HEK293T (cell line): ENCODE results near the gene KCNC3.

Experiments
- CTCF ChIA-PET: fragments of 350-600 bp; formaldehyde crosslinking; extraction: SDS; loops from one replicate; lab custom pipeline; 2021; ENCODE audit warnings: antibody characterized with exemption, inconsistent platforms; lab: Yijun Ruan, JAX
- POLR2A ChIA-PET: fragments of 350-600 bp; formaldehyde crosslinking; extraction: SDS; loops from one replicate; lab custom pipeline; 2020; ENCODE audit warnings: antibody characterized with exemption, inconsistent platforms; lab: Yijun Ruan, JAX
- DNase-seq: peaks from one replicate; pipeline ENCODE4 v3.0.0; 2012; ENCODE audit warnings: mixed read lengths; ENCODE audit errors: extremely low spot score
- ARNT ChIP-seq: fragments of 450-650 bp; IDR thresholded peaks from 2 replicates; pipeline ENCODE4 v1.6.1; 2017; ENCODE audit warnings: mild to moderate bottlenecking
- BHLHE40 ChIP-seq: fragments of 450-650 bp; IDR thresholded peaks from 2 replicates; pipeline ENCODE4 v1.6.1; 2016; ENCODE audit warnings: mild to moderate bottlenecking, moderate library complexity, borderline replicate concordance
- CTBP1 ChIP-seq: fragments of 450-650 bp; IDR thresholded peaks from 2 replicates; pipeline ENCODE4 v1.6.1; 2016; ENCODE audit warnings: borderline replicate concordance
- ELF4 ChIP-seq: fragments of 450-650 bp; IDR thresholded peaks from 2 replicates; pipeline ENCODE4 v1.6.1; 2017; ENCODE audit warnings: antibody characterized with exemption
- FOXA1 ChIP-seq: fragments of 450-650 bp; IDR thresholded peaks from 2 replicates; pipeline ENCODE4 v1.6.1; 2016; ENCODE audit warnings: mild to moderate bottlenecking
- FOXK2 ChIP-seq: fragments of 450-650 bp; IDR thresholded peaks from 2 replicates; pipeline ENCODE4 v1.6.1; 2016; ENCODE audit warnings: mild to moderate bottlenecking
- FOXM1 ChIP-seq: fragments of 450-650 bp; IDR thresholded peaks from 2 replicates; pipeline ENCODE4 v1.6.1; 2017; ENCODE audit warnings: mild to moderate bottlenecking, borderline replicate concordance
- HDGF ChIP-seq: fragments of 450-650 bp; IDR thresholded peaks from 2 replicates; pipeline ENCODE4 v1.6.1; 2017; ENCODE audit warnings: antibody characterized with exemption, borderline replicate concordance
- L3MBTL2 ChIP-seq: fragments of 450-650 bp; conservative IDR thresholded peaks from 2 replicates; pipeline ENCODE4 v1.6.1; 2016; ENCODE audit warnings: mild to moderate bottlenecking
- LEF1 ChIP-seq: fragments of 450-650 bp; IDR thresholded peaks from 2 replicates; pipeline ENCODE4 v1.6.1; 2017; ENCODE audit warnings: mild to moderate bottlenecking, borderline replicate concordance
- NFRKB ChIP-seq: fragments of 450-650 bp; IDR thresholded peaks from 2 replicates; pipeline ENCODE4 v1.6.1; 2016; ENCODE audit warnings: mild to moderate bottlenecking, moderate library complexity
- PKNOX1 ChIP-seq: fragments of 450-650 bp; IDR thresholded peaks from 2 replicates; pipeline ENCODE4 v1.6.1; 2016
- SP1 ChIP-seq: fragments of 450-650 bp; IDR thresholded peaks from 2 replicates; pipeline ENCODE4 v1.6.1; 2017
- SUZ12 ChIP-seq: fragments of 450-650 bp; IDR thresholded peaks from 2 replicates; pipeline ENCODE4 v1.6.1; 2016; ENCODE audit warnings: mild to moderate bottlenecking
- TARDBP ChIP-seq: fragments of 450-650 bp; IDR thresholded peaks from 2 replicates; pipeline ENCODE4 v1.6.1; 2016
- ZNF384 ChIP-seq: fragments of 450-650 bp; IDR thresholded peaks from 2 replicates; pipeline ENCODE4 v1.6.1; 2016

Gene KCNC3

DNA sequence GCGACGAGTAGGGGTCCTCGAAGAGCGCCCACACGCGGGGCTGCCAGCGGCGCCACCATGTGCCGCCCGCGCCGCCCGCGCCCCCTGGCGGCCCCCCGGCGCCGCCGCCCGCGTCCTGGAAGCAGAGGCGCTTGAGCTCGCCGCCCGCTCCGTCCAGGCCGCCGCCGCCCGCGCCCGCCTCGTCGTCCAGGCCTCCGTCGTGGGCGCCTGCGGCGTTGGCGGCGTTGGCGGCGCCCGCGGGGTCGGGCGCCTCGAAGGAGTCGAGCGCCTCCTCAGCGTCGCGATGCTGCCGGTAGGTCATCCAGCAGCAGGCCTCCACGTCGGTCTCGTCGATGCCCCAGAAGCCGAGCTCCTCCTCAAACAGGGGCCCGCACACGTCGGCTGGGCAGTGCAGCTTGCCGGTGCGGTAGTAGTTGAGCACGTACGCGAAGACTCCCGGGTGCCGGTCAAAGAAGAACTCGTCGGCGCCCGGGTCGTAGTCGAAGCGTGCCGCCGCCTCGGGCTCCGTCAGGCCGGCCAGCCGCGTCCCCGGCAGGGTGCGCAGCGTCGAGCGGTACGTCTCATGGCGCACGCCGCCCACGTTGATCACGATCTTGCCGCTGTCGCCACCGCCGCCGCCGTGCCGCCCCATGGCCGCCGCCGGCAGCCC is 829 bp downstream of the KCNC3 start:
- no peak for DNase-seq

DNA sequence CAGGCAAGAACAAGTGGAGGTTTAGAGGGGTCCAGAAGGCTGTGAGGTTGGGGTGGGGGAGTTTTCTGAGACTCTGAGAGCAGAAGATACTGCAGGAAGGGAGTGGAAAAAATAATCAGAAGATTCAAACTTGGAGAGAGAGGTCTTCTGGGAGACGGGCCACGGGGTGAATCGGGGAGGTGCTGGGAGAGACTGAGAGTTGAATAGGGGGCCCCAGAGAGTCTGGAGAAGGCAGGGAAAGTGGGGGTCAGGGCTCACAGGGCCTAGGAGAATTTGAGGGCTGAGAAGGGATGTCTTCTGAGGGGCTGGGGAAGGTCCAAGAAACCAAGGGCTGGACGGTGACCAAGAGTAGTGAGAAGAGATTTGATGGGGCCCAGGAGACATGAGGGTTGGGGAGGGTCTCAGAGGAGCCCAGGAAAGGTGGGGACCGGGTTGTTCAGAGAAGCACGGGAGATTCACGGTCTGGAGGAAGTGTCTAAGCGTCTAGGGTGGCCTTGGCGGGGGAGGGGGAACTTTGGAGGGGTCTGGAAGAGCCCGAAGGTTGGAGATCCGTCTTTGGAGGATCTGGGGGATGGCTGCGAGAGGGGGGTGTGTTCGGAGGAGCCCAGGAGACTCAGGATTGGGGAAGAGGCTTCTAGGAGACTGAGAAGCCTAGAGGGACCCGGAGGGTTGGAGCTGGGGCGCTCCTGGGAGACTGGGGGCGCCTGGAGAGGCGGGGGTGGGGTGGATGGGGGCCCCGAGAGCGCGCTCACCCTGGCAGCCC is 1.5 kb downstream of the KCNC3 start:
- ChIA-PET POLR2A (interaction anchor here (1.6 kb wide), 1 partner anchor 12 kb away, joined by 12 read pairs; no protein-coding TSS in a partner anchor), CTCF (interaction anchor here (0.8 to 1.4 kb wide), 3 partner anchors 9 to 180 kb away, joined by 3 to 5 read pairs (median 4); no protein-coding TSS in a partner anchor)
- no peak for DNase-seq
- TF ChIP-seq L3MBTL2 (no peak), TARDBP (no peak), ZNF384 (no peak)

More for the DNA sequence above, 829 bp downstream of the KCNC3 start:
- ChIA-PET POLR2A (interaction anchor here (1.2 to 1.6 kb wide), 2 partner anchors 12 to 396 kb away, joined by 4 to 12 read pairs; no protein-coding TSS in a partner anchor), CTCF (interaction anchor here (0.8 to 1.4 kb wide), 3 partner anchors 9 to 180 kb away, joined by 3 to 5 read pairs (median 4); no protein-coding TSS in a partner anchor)
- TF ChIP-seq ZNF384 (no peak), L3MBTL2 (peak; percentile 22)

DNA sequence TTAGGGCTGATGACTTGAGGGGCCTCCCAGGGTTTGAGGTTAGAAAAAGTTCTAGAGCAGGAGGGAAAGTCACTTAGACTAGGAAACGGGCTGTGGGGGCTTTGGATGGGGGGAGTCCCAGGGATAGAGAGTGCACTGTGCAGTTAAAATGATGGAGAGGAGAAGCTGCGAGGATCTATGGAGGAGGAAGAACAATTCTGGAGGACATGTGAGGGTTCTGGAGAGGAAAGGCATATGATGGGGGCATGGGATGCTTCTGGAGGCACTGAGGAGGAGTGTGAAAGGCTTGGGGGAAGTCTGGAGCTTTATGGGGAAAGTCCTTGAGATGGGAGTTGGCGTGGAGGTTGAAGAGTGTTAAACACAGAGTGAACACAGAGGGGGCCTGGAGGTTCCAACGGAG is 2.2 kb downstream of the KCNC3 start:
- CTCF ChIA-PET = no interaction called here
- DNase-seq = no peak
- POLR2A ChIA-PET = interaction anchor here (0.9 kb wide), 1 partner anchor 11 kb away, joined by 4 read pairs; no protein-coding TSS in a partner anchor

GRCh38 chr19:50326101-50326664 is 3.0 kb downstream of the KCNC3 start:
- ChIA-PET POLR2A (interaction anchor here (0.7 to 1.3 kb wide), 3 partner anchors 10 to 58 kb away, joined by 4 to 7 read pairs (median 4); partner anchors contain the start of gene POLD1), CTCF (interaction anchor here (1.1 kb wide), 1 partner anchor 10 kb away, joined by 4 read pairs; no protein-coding TSS in a partner anchor)

More for the DNA sequence above, 2.2 kb downstream of the KCNC3 start:
- no peak for TF ChIP-seq LEF1
- no peak for TF ChIP-seq FOXM1
- no peak for TF ChIP-seq L3MBTL2
- TF ChIP-seq CTBP1 = no peak
- TF ChIP-seq SUZ12 = no peak
- TF ChIP-seq ELF4 = no peak
- TF ChIP-seq TARDBP = no peak
- no peak for TF ChIP-seq PKNOX1
- no peak for TF ChIP-seq ZNF384
- no peak for TF ChIP-seq HDGF
- no peak for TF ChIP-seq FOXA1
- no peak for TF ChIP-seq SP1
- TF ChIP-seq BHLHE40 = no peak
- TF ChIP-seq FOXK2 = no peak
- no peak for TF ChIP-seq NFRKB
- no peak for TF ChIP-seq ARNT

DNA sequence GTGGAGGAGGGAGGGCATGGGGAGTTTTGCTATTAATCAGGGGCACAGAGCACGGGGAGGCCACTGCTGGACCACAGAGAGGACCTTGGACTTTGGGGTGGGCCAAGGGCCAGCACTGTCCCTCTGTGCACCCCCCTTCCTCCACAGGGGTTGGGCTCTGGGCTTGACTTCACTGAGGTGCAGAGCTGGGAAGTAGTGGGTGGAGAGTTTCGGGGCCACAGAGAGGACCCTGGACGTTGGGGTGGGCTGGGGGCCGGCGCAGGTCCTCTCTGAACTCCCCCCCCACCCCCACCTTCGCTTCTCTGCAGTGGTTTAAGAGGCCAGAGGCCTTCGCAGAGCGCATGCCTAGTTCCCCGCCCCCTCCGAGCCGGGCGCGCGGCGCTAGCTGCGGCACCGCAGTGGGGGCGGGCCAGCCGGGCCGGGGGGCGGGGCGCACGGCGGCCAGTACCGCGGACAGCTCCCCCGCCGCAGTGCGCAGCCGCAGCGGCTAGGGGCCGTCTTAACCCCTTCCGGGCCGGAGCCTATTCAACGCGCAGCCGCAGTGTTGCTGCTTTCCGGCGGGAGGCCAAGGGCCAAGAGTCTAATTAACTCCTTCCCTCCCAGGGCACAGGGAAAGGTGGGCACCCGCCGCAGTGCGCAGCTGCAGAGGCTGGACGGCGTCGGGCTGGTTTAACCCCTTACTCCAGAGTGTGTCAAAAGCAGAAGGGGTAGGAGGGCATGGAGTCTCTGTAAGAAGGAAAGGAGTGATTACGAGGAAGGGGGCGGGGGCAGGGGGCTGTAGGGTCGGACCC is 3.7 kb downstream of the KCNC3 start:
- peak; percentile 97 for DNase-seq
- no peak for TF ChIP-seq SP1
- TF ChIP-seq FOXM1 = peak; percentile 30; the same call in 1 of the 2 replicates
- TF ChIP-seq ZNF384 = no peak
- no peak for TF ChIP-seq ARNT
- no peak for TF ChIP-seq BHLHE40
- TF ChIP-seq LEF1 = no peak
- TF ChIP-seq CTBP1 = no peak
- CTCF ChIA-PET = interaction anchor here (1.1 kb wide), 1 partner anchor 9 kb away, joined by 4 read pairs; no protein-coding TSS in a partner anchor
- POLR2A ChIA-PET = interaction anchor here (0.7 to 1.3 kb wide), 2 partner anchors 9 to 59 kb away, joined by 4 to 7 read pairs; partner anchors contain the start of gene POLD1

More at GRCh38 chr19:50326101-50326664, 3.0 kb downstream of the KCNC3 start:
- DNase-seq = no peak
- TF ChIP-seq HDGF (no peak), BHLHE40 (no peak), LEF1 (no peak), PKNOX1 (no peak), FOXM1 (no peak), ARNT (no peak), TARDBP (no peak), L3MBTL2 (no peak), SUZ12 (no peak), FOXA1 (no peak), CTBP1 (no peak)
